IMR-90 (cell line): ENCODE results near the gene RNU5D-1. TPM values are rescaled to one million over a fixed set of nuclear protein-coding genes. Genes with fewer than 3 reads are reported as not detected.

Experiments
- ATAC-seq: fragments of 200-7000 bp; cut with Tn5 transposase; 2 replicates; pipeline ENCODE4 v1.9.1; 2020; ENCODE audit warnings: low read depth, mild to moderate bottlenecking, moderate library complexity
- BruUV-seq: library from RNA; stranded (reverse); fragments of 400-500 nt; replicated peaks from 2 replicates; lab custom pipeline; 2021; lab: Mats Ljungman, UMichigan
- CTCF ChIA-PET: fragments of 300-600 bp; formaldehyde crosslinking; extraction: SDS; loops from one replicate; lab custom pipeline; 2021; ENCODE audit warnings: antibody characterized with exemption; lab: Yijun Ruan, JAX
- POLR2A ChIA-PET: fragments of 300-600 bp; sonication (Branson Sonifier 250); formaldehyde crosslinking; loops from one replicate; lab custom pipeline; 2022; ENCODE audit warnings: antibody characterized with exemption; ENCODE audit not compliant: unreplicated experiment; lab: Charles Lee
- DNase-seq: peaks from one replicate; pipeline ENCODE4 v3.0.0; 2013
- H2AFZ ChIP-seq: replicated peaks from 2 replicates; pipeline ENCODE3; 2013; ENCODE audit warnings: low read length, mild to moderate bottlenecking; ENCODE audit not compliant: poor library complexity
- H2AK5ac ChIP-seq: 2 replicates; pipeline ENCODE4 v1.6.1; 2013; ENCODE audit warnings: low read depth, low read length, inconsistent platforms
- H2AK9ac ChIP-seq: replicated peaks from 2 replicates; pipeline ENCODE3; 2013; ENCODE audit warnings: mild to moderate bottlenecking, low read depth, low read length, moderate library complexity; ENCODE audit not compliant: poor library complexity
- H2BK120ac ChIP-seq: 2 replicates; pipeline ENCODE4 v1.6.1; 2013; ENCODE audit warnings: low read depth, low read length, inconsistent platforms
- H2BK15ac ChIP-seq: 3 replicates; pipeline ENCODE4 v1.6.1; 2013; ENCODE audit warnings: low read depth, low read length, inconsistent platforms
- H2BK20ac ChIP-seq: 2 replicates; pipeline ENCODE4 v1.6.1; 2013; ENCODE audit warnings: low read depth, mild to moderate bottlenecking, inconsistent platforms, low read length, moderate library complexity
- H2BK5ac ChIP-seq: 2 replicates; pipeline ENCODE4 v1.6.1; 2013; ENCODE audit warnings: mild to moderate bottlenecking, low read depth, low read length, inconsistent platforms; ENCODE audit not compliant: poor library complexity, severe bottlenecking
- H3K14ac ChIP-seq: replicated peaks from 2 replicates; pipeline ENCODE4 v1.6.1; 2013; ENCODE audit warnings: low read depth, low read length, inconsistent platforms
- H3K18ac ChIP-seq: 2 replicates; pipeline ENCODE4 v1.6.1; 2013; ENCODE audit warnings: low read depth, low read length, control low read depth
- H3K23ac ChIP-seq: 2 replicates; pipeline ENCODE4 v1.6.1; 2013; ENCODE audit warnings: low read depth, low read length, inconsistent platforms
- H3K27ac ChIP-seq: 2 replicates; pipeline ENCODE4 v1.5.1; 2013; ENCODE audit warnings: mild to moderate bottlenecking, control low read depth, low read length; ENCODE audit not compliant: insufficient read depth
- H3K27me3 ChIP-seq: 2 replicates; pipeline ENCODE4 v1.6.1; 2013; ENCODE audit warnings: low read length; ENCODE audit not compliant: control insufficient read depth, insufficient read depth
- H3K36me3 ChIP-seq: 2 replicates; pipeline ENCODE4 v1.6.1; 2013; ENCODE audit warnings: low read length, mixed read lengths; ENCODE audit not compliant: control insufficient read depth, insufficient read depth
- H3K4ac ChIP-seq: 2 replicates; pipeline ENCODE4 v1.6.1; 2013; ENCODE audit warnings: low read depth, low read length, inconsistent platforms
- H3K4me1 ChIP-seq: 2 replicates; pipeline ENCODE4 v1.6.1; 2013; ENCODE audit warnings: low read length, mixed read lengths; ENCODE audit not compliant: control insufficient read depth, insufficient read depth
- H3K4me2 ChIP-seq: 2 replicates; pipeline ENCODE4 v1.6.1; 2013; ENCODE audit warnings: low read depth, mild to moderate bottlenecking, control low read depth, low read length, moderate library complexity
- H3K4me3 ChIP-seq: 2 replicates; pipeline ENCODE4 v1.5.1; 2013; ENCODE audit warnings: low read depth, mild to moderate bottlenecking, control low read depth, low read length, moderate library complexity; ENCODE audit not compliant: insufficient read depth
- H3K56ac ChIP-seq: 2 replicates; pipeline ENCODE4 v1.6.1; 2013; ENCODE audit warnings: low read length, inconsistent platforms; ENCODE audit not compliant: insufficient read depth; ENCODE audit errors: extremely low read depth
- H3K79me1 ChIP-seq, 2 experiments: 2 replicates each; pipeline ENCODE4 v1.6.1; 2013; ENCODE audit warnings: low read length in 2 of 2, inconsistent platforms in 1 of 2, low read depth in 1 of 2
- H3K9ac ChIP-seq: 2 replicates; pipeline ENCODE4 v1.6.1; 2013; ENCODE audit warnings: low read depth, low read length, control low read depth
- H3K9me1 ChIP-seq: 2 replicates; pipeline ENCODE4 v1.6.1; 2013; ENCODE audit warnings: low read length, inconsistent platforms; ENCODE audit not compliant: insufficient read depth
- H3K9me3 ChIP-seq: 2 replicates; pipeline ENCODE4 v1.6.1; 2013; ENCODE audit warnings: low read length; ENCODE audit not compliant: control insufficient read depth, insufficient read depth
- H4K20me1 ChIP-seq: 2 replicates; pipeline ENCODE4 v1.6.1; 2013; ENCODE audit warnings: low read length, inconsistent platforms; ENCODE audit not compliant: insufficient read depth
- H4K5ac ChIP-seq: 2 replicates; pipeline ENCODE4 v1.6.1; 2013; ENCODE audit warnings: mild to moderate bottlenecking, low read depth, low read length, control low read depth
- H4K8ac ChIP-seq, 2 experiments: 2 replicates each; pipeline ENCODE4 v1.6.1; 2013; ENCODE audit warnings: low read depth in 2 of 2, low read length in 2 of 2, control low read depth in 1 of 2, inconsistent platforms in 1 of 2
- H4K91ac ChIP-seq: 2 replicates; pipeline ENCODE4 v1.6.1; 2013; ENCODE audit warnings: low read depth, low read length, inconsistent platforms; ENCODE audit not compliant: insufficient read depth
- RAD21 ChIP-seq: IDR thresholded peaks from 2 replicates; pipeline ENCODE4 v1.6.1; 2012; ENCODE audit warnings: low read length, improper control_type of control experiment
- WGBS, 2 experiments: methylation state at CpG; one replicate each; pipeline versions ENCODE4 v1.1.5 to v1.1.7; 2013; ENCODE audit warnings: missing lambda C conversion rate in 2 of 2; ENCODE audit not compliant: insufficient read length in 1 of 2; ENCODE audit errors: extremely low coverage in 2 of 2; 5-methylcytosine and 5-hydroxymethylcytosine counted together
- dilution Hi-C: fragments of 300-500 bp; cut with HindIII; formaldehyde crosslinking; loops from one replicate; pipeline ENCODE4 v1.14.3; 2018; ENCODE audit warnings: low sequenced_read_pairs; ENCODE audit not compliant: unreplicated experiment
- in situ Hi-C: fragments of 300-500 bp; cut with MboI; formaldehyde crosslinking; loops from 3 replicates; pipeline ENCODE4 v1.14.3; 2019; ENCODE audit warnings: low sequenced_read_pairs, inconsistent platforms, mixed read lengths
- intact Hi-C: fragments of 100-400 bp; cut with micrococcal nuclease; formaldehyde crosslinking; loops from 2 replicates; pipeline ENCODE4 v1.10.0; 2022
- polyA plus RNA-seq, 3 experiments: library from polyadenylated mRNA; depleted of rRNA; stranded (reverse); fragments of >200 nt; gene quantifications; 2 replicates each; pipeline ENCODE4 v1.2.3, GENCODE V29; 2012; ENCODE audit warnings: low replicate concordance in 1 of 3
- total RNA-seq: library from RNA; depleted of rRNA; stranded (reverse); fragments of >200 nt; gene quantifications from 2 replicates; pipeline ENCODE4 v1.2.3, GENCODE V29; 2012
- TF ChIP-seq, protein P1 (sequence below): fragments of 150-350 bp; IDR thresholded peaks from 2 replicates; pipeline ENCODE4 v1.6.1; 2017; ENCODE audit warnings: mild to moderate bottlenecking, antibody characterized with exemption, low read length, low read depth
- TF ChIP-seq, protein P2 (sequence below): conservative IDR thresholded peaks from 2 replicates; pipeline ENCODE4 v1.5.1; 2012; ENCODE audit warnings: mild to moderate bottlenecking, low read depth, low read length, improper control_type of control experiment

Gene RNU5D-1
- total and polyA plus RNA-seq, 2 of the 4 experiments (the other 2 are of a cell fraction) = not detected

DNA sequence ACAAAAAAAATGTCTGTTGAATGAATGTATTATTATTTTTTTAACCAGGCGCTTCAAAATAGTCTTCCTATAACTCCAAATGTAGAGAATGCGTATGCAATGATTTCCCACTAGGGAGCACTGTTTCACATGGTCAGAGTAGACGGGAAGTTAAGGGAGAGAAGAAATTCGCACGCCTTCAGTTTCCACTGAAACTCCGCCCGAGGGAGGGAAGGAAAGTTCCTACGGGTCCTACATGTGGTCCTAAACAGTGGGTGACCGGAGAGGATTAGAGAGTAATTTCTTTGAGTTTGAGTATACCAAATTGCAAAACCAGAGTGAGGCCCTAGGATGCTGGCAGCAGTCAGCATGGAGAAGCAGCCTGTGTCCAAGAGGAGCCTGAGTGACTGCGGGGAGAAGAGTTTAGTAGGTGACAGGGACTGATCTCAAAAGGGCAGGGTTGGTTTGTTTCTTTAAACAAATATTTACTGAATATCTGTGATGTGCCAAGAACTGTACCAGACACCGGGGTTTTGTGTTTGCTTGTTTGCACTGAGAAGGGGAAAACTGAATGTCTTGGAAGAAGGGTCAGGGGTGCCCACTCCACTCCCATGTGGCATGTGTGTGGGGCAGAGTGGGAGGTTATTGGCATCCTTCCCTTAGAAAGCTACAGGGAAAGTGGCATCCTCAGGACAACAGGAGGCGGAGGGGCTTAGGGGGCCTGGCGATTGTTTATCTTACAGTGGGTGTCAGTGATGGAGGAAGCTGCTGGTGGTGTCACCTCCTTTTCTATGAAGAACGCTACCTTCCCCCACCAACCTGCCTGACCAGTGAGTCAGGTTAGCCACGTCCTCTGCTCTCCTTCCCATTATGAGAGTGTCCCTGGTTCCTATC, 22.8 kb downstream of the RNU5D-1 start:
- CTCF ChIA-PET = interaction anchor here (0.6 to 1.2 kb wide), 2 partner anchors 23 kb away, joined by 3 read pairs; partner anchors contain the start of gene RNU5D-1
- no peak overlapping the region for H3K4me3 ChIP-seq
- dilution Hi-C loops = no loop called here
- peak; percentile 24; the same call in 1 of the 2 replicates for TF ChIP-seq RAD21
- TF ChIP-seq, protein P1, sequence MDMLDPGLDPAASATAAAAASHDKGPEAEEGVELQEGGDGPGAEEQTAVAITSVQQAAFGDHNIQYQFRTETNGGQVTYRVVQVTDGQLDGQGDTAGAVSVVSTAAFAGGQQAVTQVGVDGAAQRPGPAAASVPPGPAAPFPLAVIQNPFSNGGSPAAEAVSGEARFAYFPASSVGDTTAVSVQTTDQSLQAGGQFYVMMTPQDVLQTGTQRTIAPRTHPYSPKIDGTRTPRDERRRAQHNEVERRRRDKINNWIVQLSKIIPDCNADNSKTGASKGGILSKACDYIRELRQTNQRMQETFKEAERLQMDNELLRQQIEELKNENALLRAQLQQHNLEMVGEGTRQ = no peak
- TF ChIP-seq, protein P2, sequence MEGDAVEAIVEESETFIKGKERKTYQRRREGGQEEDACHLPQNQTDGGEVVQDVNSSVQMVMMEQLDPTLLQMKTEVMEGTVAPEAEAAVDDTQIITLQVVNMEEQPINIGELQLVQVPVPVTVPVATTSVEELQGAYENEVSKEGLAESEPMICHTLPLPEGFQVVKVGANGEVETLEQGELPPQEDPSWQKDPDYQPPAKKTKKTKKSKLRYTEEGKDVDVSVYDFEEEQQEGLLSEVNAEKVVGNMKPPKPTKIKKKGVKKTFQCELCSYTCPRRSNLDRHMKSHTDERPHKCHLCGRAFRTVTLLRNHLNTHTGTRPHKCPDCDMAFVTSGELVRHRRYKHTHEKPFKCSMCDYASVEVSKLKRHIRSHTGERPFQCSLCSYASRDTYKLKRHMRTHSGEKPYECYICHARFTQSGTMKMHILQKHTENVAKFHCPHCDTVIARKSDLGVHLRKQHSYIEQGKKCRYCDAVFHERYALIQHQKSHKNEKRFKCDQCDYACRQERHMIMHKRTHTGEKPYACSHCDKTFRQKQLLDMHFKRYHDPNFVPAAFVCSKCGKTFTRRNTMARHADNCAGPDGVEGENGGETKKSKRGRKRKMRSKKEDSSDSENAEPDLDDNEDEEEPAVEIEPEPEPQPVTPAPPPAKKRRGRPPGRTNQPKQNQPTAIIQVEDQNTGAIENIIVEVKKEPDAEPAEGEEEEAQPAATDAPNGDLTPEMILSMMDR = peak; percentile 48
- POLR2A ChIA-PET = no interaction called here
- no peak overlapping the region for H3K56ac ChIP-seq
- H2AK9ac ChIP-seq = peak overlapping the region; percentile 67
- H3K27ac ChIP-seq = no peak overlapping the region
- no peak overlapping the region for H3K18ac ChIP-seq
- H2BK5ac ChIP-seq = no peak overlapping the region
- no peak overlapping the region; the same call in 1 of the 2 replicates for H2BK20ac ChIP-seq
- H3K4ac ChIP-seq = peak overlapping the region; percentile 30; the same call in 1 of the 2 replicates
- H3K23ac ChIP-seq = no peak overlapping the region
- no peaks in the 10 kb centered on the region for H3K9me3 ChIP-seq
- no peak overlapping the region for H2BK15ac ChIP-seq
- no peaks in the 10 kb centered on the region for H3K36me3 ChIP-seq
- H4K20me1 ChIP-seq = no peaks in the 10 kb centered on the region
- peaks cover 6% of the 10 kb centered on the region for H3K4me1 ChIP-seq
- intact Hi-C loops = no loop called here
- no peak overlapping the region for H2BK120ac ChIP-seq
- no peak overlapping the region for H3K9ac ChIP-seq
- H4K5ac ChIP-seq = no peak overlapping the region
- ATAC-seq = peak; percentile 57
- no peak overlapping the region for H4K91ac ChIP-seq
- peak overlapping the region; percentile 67; the same call in 1 of the 2 replicates for H2AK5ac ChIP-seq
- WGBS, 2 experiments = 62% methylated on average over 6 of the region's 15 CpGs; no CpG with 5 or more reads in 1 of the 2 experiments
- 0 out of 2 replicates have a peak overlapping the region, but pooled peaks have one; percentile 61 for H3K14ac ChIP-seq
- H2AFZ ChIP-seq = peak overlapping the region; percentile 71
- no peaks in the 10 kb centered on the region for H3K27me3 ChIP-seq
- in situ Hi-C loops = no loop called here
- peaks cover 17% of the 10 kb centered on the region for H3K9me1 ChIP-seq
- H3K79me1 ChIP-seq = no peaks in the 10 kb centered on the region
- DNase-seq = peak; percentile 45
- H4K8ac ChIP-seq = peak overlapping the region in 1 of 2 experiments; percentile 36; a peak in 1 of 4 replicates
- no peak overlapping the region; the same call in 1 of the 2 replicates for H3K4me2 ChIP-seq
- no TSS peak for BruUV-seq
